Measurements from ENCODE around the gene MLF1.
"Not testable (repeated sequence)": the region's sequence is repeated elsewhere in the genome, so short reads cannot be mapped to it uniquely, and the experiment has no call there.

Gene MLF1

DNA sequence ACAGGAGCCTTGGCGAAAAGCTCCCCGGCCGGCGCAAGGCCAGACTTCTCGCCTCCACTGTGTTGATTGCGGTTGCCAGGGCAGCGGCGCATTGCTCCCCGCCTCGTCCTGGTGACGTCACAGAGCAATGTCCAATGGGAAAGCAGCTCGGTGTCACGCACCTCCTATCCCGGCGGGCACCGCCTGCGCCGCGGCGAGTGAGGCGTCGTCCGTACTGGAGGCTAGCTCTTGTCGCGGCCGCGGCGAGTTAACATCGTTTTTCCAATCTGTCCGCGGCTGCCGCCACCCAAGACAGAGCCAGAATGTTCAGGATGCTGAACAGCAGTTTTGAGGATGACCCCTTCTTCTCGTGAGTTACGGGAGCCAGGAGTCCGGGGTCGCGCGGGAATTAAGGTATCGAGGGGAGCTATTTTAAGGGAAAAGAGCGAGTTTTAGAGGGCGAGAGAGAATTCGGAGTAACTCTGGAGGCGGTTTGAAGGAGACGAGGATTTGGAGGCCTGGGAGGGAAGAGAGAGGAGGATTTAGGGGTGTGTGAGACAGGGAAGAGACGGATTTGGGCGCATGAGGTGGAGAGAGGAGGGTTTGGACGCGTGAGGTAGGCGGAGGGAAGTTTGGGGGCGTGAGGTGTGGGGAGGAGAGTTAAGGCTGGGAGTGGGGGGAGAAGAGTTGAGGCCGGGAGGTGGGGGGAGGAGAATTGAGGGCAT, at the start of gene MLF1:
Gene MLF1 (plus strand): TSS at position 196 of the 704 bp plus-strand sequence. CDS start 107 bp downstream, at position 303.
- DNase-seq (ENCODE audit: low spot score), result peak; percentile 99

DNA sequence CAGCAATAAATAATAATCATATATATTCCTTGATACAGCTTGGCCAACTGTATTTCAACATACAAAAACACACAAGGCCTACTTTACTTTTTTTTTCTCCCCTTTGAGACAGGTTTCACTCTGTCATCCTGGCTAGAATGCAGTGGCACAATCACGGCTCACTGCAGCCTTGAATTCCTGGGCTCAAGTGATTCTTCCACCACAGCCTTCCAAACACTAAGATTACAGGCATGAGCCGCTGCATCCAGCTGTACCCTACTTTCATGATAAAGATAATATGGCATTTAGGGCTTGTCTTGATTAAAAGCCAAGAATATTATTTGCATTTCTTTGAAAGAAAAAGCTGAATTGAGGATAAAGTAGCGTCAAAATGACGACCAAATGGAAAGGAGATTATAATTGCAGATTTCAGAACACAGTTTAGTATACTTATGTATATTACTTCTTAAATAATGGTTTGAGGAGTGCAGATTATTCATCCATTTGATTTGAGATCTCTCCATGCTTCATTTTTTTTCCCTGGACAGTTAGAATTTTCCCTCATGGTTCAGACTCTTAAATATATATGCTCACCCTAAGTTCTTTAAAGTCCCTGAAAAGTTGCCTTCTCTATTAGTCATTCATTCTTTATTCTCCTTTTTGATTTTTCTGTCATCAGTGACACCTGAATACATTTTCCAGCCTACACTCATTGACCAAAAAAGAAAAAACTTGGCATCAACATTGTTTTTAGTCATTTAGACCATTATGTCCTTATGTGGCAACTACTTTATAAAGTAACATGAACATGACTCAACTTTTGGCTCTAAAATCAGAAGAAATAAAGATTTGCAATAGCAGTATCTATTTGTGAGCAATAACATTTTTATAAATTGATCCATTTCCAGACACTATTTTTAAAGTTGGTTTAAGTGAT, 48.5 kb upstream of the MLF1 start:
- DNase-seq (ENCODE audit: low spot score), result peak; percentile 36

DNA sequence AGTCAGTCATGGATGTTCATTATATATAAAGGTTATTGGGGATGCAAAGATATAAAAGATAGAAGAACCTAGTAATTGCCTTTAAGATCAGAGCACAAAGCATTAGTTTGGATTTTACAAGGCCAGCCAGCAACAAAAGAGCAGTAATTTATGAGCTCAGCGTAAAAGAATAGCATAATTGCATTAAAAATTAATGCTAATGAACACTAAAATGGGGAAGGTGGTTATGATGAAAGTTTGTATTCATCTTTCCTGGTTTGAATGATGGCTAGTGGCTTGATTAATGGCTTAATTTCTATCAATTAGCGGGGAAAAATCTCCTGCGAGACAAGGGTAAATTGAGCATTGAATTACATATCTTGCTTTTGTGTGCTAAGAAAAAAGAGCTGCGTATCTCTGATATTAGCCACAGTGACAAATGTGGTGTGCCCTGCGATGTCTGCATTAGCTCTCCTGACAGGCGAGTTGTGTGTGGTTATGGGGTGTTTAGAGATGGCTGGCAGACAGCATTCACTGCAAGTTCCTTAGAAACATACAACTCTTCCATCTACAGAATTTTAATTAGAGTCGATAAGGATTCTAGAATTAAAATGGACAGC, 42.8 kb upstream of the MLF1 start:
- DNase-seq (ENCODE audit: low spot score), result no peak

DNA sequence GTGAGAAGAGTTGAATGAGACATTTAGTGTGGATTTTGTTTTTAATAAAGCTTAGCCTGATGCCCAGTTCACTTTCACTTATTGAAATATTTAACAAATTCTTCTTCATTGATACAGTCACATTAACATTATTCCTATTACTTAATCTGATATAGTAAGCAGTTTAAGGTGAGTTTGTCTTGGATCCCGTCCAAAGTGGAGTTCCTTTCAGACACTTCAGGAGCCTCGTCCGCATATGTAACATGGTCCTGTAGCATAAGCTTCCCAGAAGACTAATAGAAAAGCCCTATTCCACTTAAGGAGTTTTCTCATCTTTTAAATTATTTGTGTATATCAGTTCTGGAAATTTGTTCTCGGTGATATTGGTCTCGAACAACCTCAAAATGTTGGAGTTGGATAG, 39.7 kb upstream of the MLF1 start:
- no peak for DNase-seq (ENCODE audit: low spot score)

DNA sequence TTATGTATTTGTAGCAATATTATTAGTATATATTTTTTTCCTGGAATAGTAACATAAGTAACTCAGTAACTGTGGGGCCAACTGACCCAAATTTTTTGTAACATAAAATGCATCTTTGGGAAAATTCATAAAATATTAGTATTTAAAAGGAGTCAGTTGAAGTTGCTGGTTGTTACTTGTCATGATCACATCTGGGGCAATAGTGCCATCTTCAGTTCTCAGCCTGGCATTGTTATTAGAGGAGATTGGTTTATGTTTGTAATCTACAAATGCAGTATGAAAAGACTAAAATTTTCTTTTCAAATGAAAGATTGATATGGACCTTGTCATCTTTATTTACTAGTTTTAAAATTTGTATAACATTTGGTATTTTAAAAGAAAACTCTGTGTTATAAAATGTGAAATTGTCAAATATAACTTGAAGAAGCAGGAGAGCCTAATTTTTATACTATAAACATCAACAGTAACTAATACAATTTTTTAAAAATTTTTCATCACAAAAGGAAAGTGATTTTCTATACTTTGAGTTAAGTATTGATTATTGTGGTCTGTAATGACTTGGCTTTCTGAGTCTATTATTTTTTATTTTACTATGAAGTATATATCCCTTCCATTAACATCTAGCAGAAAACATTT, 38.8 kb upstream of the MLF1 start:
- DNase-seq (ENCODE audit: low spot score), result peak; percentile 44

- no peak for DNase-seq (ENCODE audit: low spot score)
Measured at GRCh38 chr3:158535918-158536317, 35.1 kb upstream of the MLF1 start.

GRCh38 chr3:158539414-158540014, 31.5 kb upstream of the MLF1 start:
- peak; percentile 31 for DNase-seq (ENCODE audit: low spot score)

DNA sequence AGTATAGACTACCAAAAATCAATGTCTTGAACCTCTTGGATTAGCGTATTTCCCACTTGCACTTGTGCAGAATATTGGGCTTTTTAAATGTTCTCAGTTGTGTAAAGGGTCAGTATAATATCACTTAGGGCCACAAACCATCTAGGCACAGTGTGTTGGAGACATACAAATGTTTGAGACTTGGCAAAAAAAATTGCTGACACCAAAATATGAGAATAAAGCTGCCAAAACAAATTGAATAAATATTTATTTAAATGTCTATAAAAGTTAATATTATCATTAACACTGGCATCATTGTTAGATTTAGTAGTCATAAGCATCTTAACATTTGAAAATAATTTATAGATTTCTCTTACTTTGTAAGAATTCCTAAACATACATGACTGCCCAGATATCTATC, 30.9 kb upstream of the MLF1 start:
- no peak for DNase-seq (ENCODE audit: low spot score)

DNA sequence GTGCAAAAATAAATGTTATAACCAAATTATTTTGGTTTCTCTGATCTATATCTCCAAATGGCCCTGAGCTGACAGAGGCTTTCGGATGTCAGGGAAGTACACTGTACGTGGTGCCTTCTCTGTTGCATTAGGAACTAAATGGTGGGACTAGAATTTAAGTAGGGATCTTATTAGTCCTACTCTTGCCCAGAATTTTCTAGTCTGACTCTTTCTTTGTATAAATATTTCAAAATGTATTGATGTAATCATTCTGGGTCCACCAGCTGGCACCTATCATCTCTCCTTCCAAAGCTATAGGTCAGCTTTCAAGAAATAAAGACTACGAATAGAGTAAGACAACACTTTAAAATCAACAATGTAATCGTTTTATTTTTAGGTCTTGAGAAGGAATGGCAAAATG, 22.3 kb upstream of the MLF1 start:
- DNase-seq (ENCODE audit: low spot score), result no peak

DNA sequence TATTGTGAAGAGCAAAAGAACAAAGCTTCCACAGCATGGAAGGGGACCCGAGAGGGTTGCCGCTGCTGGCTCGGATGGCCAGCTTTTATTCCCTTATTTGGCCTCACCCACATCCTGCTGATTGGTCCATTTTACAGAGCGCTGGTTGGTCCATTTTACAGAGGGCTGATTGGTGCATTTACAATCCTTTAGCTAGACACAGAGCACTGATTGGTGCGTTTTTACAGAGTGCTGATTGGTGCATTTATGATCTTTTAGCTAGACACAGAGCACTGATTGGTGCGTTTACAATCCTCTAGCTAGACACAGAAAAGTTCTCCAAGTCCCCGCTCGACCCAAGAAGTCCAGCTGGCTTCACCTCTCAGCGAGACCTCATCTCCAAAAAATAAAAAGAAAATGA, 21.1 kb upstream of the MLF1 start:
- DNase-seq (ENCODE audit: low spot score), result not testable (repeated sequence)

GRCh38 chr3:158552124-158552523, 18.9 kb upstream of the MLF1 start:
- DNase-seq (ENCODE audit: low spot score), result no peak

DNA sequence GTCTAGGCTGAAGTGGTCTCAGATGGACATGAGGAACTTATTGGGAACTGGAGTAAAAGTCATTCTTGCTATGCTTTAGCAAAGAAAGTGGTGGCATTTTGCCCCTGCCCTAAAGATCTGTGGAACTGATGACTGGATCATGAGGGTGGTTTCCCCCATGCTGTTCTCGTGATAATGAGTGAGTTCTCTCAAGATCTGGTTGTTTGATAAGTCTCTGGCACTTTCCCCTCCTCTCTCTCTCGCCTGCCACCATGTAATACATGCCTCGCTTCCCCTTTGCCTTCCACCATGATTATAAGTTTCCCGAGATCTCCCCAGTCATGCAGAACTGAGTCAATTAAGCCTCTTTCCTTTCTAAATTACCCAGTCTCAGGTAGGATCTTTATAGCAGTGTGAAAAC, 11.5 kb upstream of the MLF1 start:
- no peak for DNase-seq (ENCODE audit: low spot score)

GRCh38 chr3:158560979-158561378, 10.0 kb upstream of the MLF1 start:
- no peak for DNase-seq (ENCODE audit: low spot score)

GRCh38 chr3:158562674-158563073, 8.3 kb upstream of the MLF1 start:
- DNase-seq (ENCODE audit: low spot score), result no peak

GRCh38 chr3:158563076-158563475, 7.9 kb upstream of the MLF1 start:
- no peak for DNase-seq (ENCODE audit: low spot score)

GRCh38 chr3:158565076-158565475, 5.9 kb upstream of the MLF1 start:
- DNase-seq (ENCODE audit: low spot score), result no peak

DNA sequence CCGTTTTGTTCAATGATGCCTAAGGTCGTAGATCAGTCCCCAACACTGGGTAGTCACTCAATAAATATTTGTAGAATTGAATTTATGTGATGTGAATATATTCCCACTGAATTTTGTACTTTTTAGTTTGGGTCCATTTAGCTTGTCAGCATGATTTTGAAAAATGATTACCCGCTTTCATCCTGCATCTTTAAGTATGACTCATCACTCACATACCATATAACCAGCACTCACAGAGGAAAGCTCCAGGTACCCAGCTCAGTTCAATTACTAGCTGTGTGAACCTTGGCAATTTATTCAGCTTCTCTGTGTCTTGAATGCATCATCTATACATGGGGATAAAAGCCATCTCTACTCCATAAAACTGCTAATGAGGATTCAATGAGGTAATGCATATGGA, 2.2 kb upstream of the MLF1 start:
- no peak for DNase-seq (ENCODE audit: low spot score)

DNA sequence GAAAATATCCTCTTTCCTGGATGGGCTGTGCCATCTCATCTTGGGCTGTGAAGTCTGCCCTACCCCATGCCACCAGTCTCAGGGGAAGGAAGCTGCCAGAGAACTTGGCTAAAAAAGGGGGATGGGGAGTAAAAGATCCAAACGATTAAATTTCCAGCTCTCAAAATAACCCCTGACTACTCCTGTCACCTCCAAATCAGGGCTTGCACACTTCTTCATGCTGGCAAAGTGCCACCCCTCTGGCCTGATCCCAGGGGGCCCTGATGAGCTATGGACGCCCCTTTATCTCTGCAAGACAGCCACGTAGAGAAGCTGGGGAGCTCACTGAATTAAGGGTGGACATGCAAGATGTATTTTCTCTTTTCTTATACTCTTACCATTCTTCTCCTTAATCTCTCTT, 1.2 kb upstream of the MLF1 start:
- no peak for DNase-seq (ENCODE audit: low spot score)

GRCh38 chr3:158571969-158572765, 1.2 kb downstream of the MLF1 start:
- no peak for DNase-seq (ENCODE audit: low spot score)

DNA sequence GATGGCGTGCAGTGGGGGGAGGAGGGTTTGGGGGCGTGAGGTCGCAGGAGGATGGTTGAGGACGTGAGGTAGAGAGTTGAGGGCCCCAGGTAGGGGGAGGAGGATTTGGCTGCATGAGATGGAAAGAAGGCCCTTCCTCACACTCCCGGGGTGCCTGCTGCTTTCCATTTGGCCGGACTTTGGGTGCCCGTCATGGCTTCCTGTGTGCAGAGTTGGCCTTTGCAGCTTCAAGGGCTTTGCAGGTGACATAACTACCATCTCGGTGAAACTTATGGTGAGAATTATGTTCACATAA, 1.7 kb downstream of the MLF1 start:
- peak; percentile 5 for DNase-seq (ENCODE audit: low spot score)

GRCh38 chr3:158573714-158574113, 2.7 kb downstream of the MLF1 start:
- no peak for DNase-seq (ENCODE audit: low spot score)
